Thyroid gland (tissue), 4 donors: ENCODE measurements around the gene G3BP2. TPM values are rescaled to one million over a fixed set of nuclear protein-coding genes. Genes with fewer than 3 reads are reported as not detected.
A peak's percentile ranks its signal among the peaks of the same experiment; 100 is the strongest.
"Not testable (repeated sequence)": the region's sequence is repeated elsewhere in the genome, so short reads cannot be mapped to it uniquely, and the experiment has no call there.

Source experiments
- DNase-seq, 2 donors: peaks; one replicate each; pipeline ENCODE4 v3.0.0-alpha.2; 2019
- H3K27ac ChIP-seq, 3 donors: fragments of 200-600 bp; sonication (generic); 1 replicate in 2 of 3; 2 replicates in 1 of 3; pipeline ENCODE4 v1.5.1; 2016 to 2019; ENCODE audit warnings: mild to moderate bottlenecking in 1 of 3, moderate library complexity in 1 of 3
- H3K27me3 ChIP-seq: fragments of 200-600 bp; sonication (generic); one replicate; pipeline ENCODE4 v1.5.1; 2019
- H3K36me3 ChIP-seq, 2 donors: fragments of 200-600 bp; sonication (generic); one replicate each; pipeline ENCODE4 v1.5.1; 2016 to 2019
- H3K4me1 ChIP-seq, 2 donors: fragments of 200-600 bp; sonication (generic); one replicate each; pipeline ENCODE4 v1.5.1; 2017 to 2019
- H3K4me3 ChIP-seq, 3 donors: fragments of 200-600 bp; sonication (generic); replicated peaks in 1 of 3; 1 replicate in 2 of 3; 2 replicates in 1 of 3; pipeline ENCODE4 v1.5.1; 2016; ENCODE audit warnings: mild to moderate bottlenecking in 1 of 3
- H3K9me3 ChIP-seq: fragments of 200-600 bp; sonication (generic); one replicate; pipeline ENCODE4 v1.5.1; 2017
- CTCF ChIP-seq, 6 experiments: fragments of 200-600 bp in 3 of 6; fragments of 450-650 bp in 3 of 6; sonication (generic) in 3 of 6; IDR thresholded peaks; one replicate each; pipeline ENCODE4 v1.5.1; 2016 to 2019; ENCODE audit warnings: antibody characterized with exemption in 6 of 6, mild to moderate bottlenecking in 2 of 6, inconsistent platforms in 1 of 6, moderate library complexity in 1 of 6
- POLR2A ChIP-seq, 2 donors: fragments of 450-650 bp; IDR thresholded peaks; one replicate each; pipeline ENCODE4 v1.6.1; 2017; ENCODE audit warnings: antibody characterized with exemption in 2 of 2, mild to moderate bottlenecking in 2 of 2, moderate library complexity in 1 of 2
- WGBS, 2 donors: methylation state at CpG; one replicate each; pipeline ENCODE4 v1.1.5; 2017; 5-methylcytosine and 5-hydroxymethylcytosine counted together
- intact Hi-C: fragments of 100-400 bp; cut with DNase I; formaldehyde crosslinking; loops from one replicate; pipeline ENCODE4 v1.15.1; 2023
- total RNA-seq, 4 donors: library from RNA; depleted of rRNA; stranded (reverse); fragments of >200 nt; gene quantifications; one replicate each; pipeline ENCODE4 v1.2.3, GENCODE V29; 2016

The G3BP2 gene
- total RNA-seq, 4 donors from 2014 or later = 117 to 179 (median 139) TPM

GRCh38 chr4:75673959-75674328 lies 733 bp upstream of the G3BP2 start:
- 46 to 50% methylated on average over 5 of the region's 5 CpGs for WGBS, 2 donors
- no peaks in the 10 kb centered on the region for H3K27me3 ChIP-seq
- H3K4me1 ChIP-seq = peaks cover 14 to 21% of the 10 kb centered on the region in 2 donors
- no peaks in the 10 kb centered on the region for H3K9me3 ChIP-seq
- DNase-seq = no peak
- TF ChIP-seq CTCF (IDR thresholded peaks at IDR 0.05) = no peak
- no peak for TF ChIP-seq POLR2A (IDR thresholded peaks at IDR 0.05)
- intact Hi-C loops = loop anchor here (5.0 kb wide), 1 partner anchor 48 kb away; the partner anchor contains the start of gene USO1
- H3K27ac ChIP-seq = peak overlapping the region; percentile 92 to 96 (median 94)
- H3K4me3 ChIP-seq = peak overlapping the region in 2 of 3 donors; percentile 15 to 89
- H3K36me3 ChIP-seq = no peaks in the 10 kb centered on the region

- intact Hi-C loops = loop anchor here (5.0 kb wide), 1 partner anchor 50 kb away; the partner anchor contains the start of gene USO1
- Histone ChIP-seq H3K27me3 (no peaks in the 10 kb centered on the region), H3K9me3 (no peaks in the 10 kb centered on the region), H3K36me3 (no peaks in the 10 kb centered on the region), H3K4me3 (peak overlapping the region; percentile 87 to 89 (median 88)), H3K4me1 (peaks cover 19 to 26% of the 10 kb centered on the region in 2 donors), H3K27ac (peak overlapping the region; percentile 89 to 96 (median 95))
- peak; percentile 66 to 70 for DNase-seq
- 0% methylated on average over 41 to 43 of the region's 44 CpGs for WGBS, 2 donors
- no peak for TF ChIP-seq CTCF (IDR thresholded peaks at IDR 0.05)
- TF ChIP-seq POLR2A (IDR thresholded peaks at IDR 0.05) = no peak
Measured at GRCh38 chr4:75672461-75673026, 667 bp downstream of the G3BP2 start.

GRCh38 chr4:75671802-75672421 lies 1.3 kb downstream of the G3BP2 start:
- Histone ChIP-seq H3K27ac (peak overlapping the region; percentile 89 to 96 (median 95)), H3K4me1 (peaks cover 19 to 26% of the 10 kb centered on the region in 2 donors), H3K4me3 (peak overlapping the region; percentile 87 to 89 (median 88)), H3K27me3 (no peaks in the 10 kb centered on the region), H3K36me3 (no peaks in the 10 kb centered on the region), H3K9me3 (no peaks in the 10 kb centered on the region)
- 12% methylated on average over 10 of the region's 10 CpGs for WGBS, 2 donors
- DNase-seq = no peak
- intact Hi-C loops = loop anchor here (5.0 kb wide), 1 partner anchor 50 kb away; the partner anchor contains the start of gene USO1
- TF ChIP-seq POLR2A (IDR thresholded peaks at IDR 0.05) (no peak), CTCF (IDR thresholded peaks at IDR 0.05) (no peak)

- Histone ChIP-seq H3K27ac (no peak overlapping the region), H3K36me3 (no peaks in the 10 kb centered on the region), H3K4me1 (peaks cover 15 to 22% of the 10 kb centered on the region in 2 donors), H3K4me3 (no peak overlapping the region), H3K27me3 (no peaks in the 10 kb centered on the region), H3K9me3 (no peaks in the 10 kb centered on the region)
- TF ChIP-seq POLR2A (IDR thresholded peaks at IDR 0.05) (no peak), CTCF (IDR thresholded peaks at IDR 0.05) (no peak)
- intact Hi-C loops = no loop called here
- no peak for DNase-seq
Measured at GRCh38 chr4:75668596-75668995, 4.6 kb downstream of the G3BP2 start.

GRCh38 chr4:75667636-75668035 lies 5.6 kb downstream of the G3BP2 start:
- H3K9me3 ChIP-seq, H3K36me3 ChIP-seq, H3K27me3 ChIP-seq, H3K27ac ChIP-seq, DNase-seq, H3K4me3 ChIP-seq, intact Hi-C loops: not testable (repeated sequence)
- peaks cover 15 to 22% of the 10 kb centered on the region in 2 donors for H3K4me1 ChIP-seq
- WGBS, 2 donors = 83 to 88% methylated on average over 7 of the region's 7 CpGs
